ENCODE data around the gene EPN1.

DNA sequence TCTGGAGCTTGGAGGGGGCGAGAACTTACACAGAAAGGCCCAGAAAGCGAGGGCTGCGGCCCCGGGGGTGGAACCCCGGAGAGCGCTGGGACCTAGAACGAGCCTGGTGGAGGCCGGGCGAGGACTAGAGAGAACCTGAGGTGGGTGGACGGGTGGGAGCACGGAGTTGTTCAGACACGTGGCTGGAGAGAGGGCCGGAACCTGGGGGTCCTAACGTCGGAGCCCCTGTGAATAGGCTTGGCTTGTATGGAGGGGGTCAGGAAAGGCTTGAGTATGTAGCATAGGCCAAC lies 31.2 kb upstream of the EPN1 start:
- TF ChIP-seq, protein P1, sequence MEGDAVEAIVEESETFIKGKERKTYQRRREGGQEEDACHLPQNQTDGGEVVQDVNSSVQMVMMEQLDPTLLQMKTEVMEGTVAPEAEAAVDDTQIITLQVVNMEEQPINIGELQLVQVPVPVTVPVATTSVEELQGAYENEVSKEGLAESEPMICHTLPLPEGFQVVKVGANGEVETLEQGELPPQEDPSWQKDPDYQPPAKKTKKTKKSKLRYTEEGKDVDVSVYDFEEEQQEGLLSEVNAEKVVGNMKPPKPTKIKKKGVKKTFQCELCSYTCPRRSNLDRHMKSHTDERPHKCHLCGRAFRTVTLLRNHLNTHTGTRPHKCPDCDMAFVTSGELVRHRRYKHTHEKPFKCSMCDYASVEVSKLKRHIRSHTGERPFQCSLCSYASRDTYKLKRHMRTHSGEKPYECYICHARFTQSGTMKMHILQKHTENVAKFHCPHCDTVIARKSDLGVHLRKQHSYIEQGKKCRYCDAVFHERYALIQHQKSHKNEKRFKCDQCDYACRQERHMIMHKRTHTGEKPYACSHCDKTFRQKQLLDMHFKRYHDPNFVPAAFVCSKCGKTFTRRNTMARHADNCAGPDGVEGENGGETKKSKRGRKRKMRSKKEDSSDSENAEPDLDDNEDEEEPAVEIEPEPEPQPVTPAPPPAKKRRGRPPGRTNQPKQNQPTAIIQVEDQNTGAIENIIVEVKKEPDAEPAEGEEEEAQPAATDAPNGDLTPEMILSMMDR (IDR thresholded peaks at IDR 0.05) = no peak
- TF ChIP-seq POLR2A (IDR thresholded peaks at IDR 0.05) = no peak
- TF ChIP-seq POLR2AphosphoS5 (IDR thresholded peaks at IDR 0.05) = no peak
- no peak for TF ChIP-seq EP300 (IDR thresholded peaks at IDR 0.05)
